Uterus (tissue), 2 donors: ENCODE data around the gene CDH13.

ENCODE experiments used
- POLR2A ChIP-seq, 2 donors: fragments of 450-650 bp; IDR thresholded peaks; one replicate each; pipeline ENCODE4 v1.6.1; 2016; ENCODE audit warnings: antibody characterized with exemption in 2 of 2, mild to moderate bottlenecking in 1 of 2, moderate library complexity in 1 of 2
- TF ChIP-seq, protein P1 (sequence below), 4 experiments: fragments of 200-600 bp in 2 of 4; fragments of 450-650 bp in 2 of 4; sonication (generic) in 2 of 4; IDR thresholded peaks; one replicate each; pipeline ENCODE4 v1.5.1; 2016 to 2019; ENCODE audit warnings: antibody characterized with exemption in 4 of 4, mild to moderate bottlenecking in 2 of 4, moderate library complexity in 1 of 4

DNA sequence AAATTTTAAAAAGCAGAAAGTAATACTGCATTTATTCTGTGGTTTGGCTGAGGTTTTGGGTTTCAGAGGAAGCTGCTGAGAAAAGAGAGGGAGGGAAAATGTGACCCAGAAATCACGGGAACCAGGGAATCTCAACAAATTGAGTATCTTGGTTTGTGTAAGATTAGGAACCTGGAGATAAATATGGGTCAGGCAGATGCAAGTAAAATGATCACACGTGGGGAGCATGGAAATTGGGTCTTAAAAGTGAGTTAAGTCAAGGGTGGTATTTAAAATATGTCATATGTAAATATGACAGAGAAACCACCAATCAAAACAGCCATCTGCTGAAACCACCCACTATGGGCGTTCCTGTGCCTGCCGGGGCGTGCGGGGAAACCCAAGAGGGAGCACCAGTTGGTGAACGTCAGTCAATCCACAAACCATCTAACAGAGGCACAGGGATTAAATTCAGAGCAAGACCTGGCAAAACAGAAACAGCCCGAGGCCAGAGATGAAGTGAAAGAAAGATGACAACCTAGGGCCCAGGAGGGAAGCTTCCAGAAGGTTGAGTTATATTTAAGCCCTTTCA is 33.4 kb downstream of the CDH13 start:
- TF ChIP-seq, protein P1, sequence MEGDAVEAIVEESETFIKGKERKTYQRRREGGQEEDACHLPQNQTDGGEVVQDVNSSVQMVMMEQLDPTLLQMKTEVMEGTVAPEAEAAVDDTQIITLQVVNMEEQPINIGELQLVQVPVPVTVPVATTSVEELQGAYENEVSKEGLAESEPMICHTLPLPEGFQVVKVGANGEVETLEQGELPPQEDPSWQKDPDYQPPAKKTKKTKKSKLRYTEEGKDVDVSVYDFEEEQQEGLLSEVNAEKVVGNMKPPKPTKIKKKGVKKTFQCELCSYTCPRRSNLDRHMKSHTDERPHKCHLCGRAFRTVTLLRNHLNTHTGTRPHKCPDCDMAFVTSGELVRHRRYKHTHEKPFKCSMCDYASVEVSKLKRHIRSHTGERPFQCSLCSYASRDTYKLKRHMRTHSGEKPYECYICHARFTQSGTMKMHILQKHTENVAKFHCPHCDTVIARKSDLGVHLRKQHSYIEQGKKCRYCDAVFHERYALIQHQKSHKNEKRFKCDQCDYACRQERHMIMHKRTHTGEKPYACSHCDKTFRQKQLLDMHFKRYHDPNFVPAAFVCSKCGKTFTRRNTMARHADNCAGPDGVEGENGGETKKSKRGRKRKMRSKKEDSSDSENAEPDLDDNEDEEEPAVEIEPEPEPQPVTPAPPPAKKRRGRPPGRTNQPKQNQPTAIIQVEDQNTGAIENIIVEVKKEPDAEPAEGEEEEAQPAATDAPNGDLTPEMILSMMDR (IDR thresholded peaks at IDR 0.05): no peak
- no peak for TF ChIP-seq POLR2A (IDR thresholded peaks at IDR 0.05)
